GM19035 (cell line): ENCODE results near the gene MCRIP1.
A peak's percentile ranks its signal among the peaks of the same experiment; 100 is the strongest.

Source experiments
- ATAC-seq: cut with Tn5 transposase; IDR thresholded peaks from one replicate; pipeline ENCODE4 v1.9.1; 2021; ENCODE audit not compliant: unreplicated experiment

Gene MCRIP1

DNA sequence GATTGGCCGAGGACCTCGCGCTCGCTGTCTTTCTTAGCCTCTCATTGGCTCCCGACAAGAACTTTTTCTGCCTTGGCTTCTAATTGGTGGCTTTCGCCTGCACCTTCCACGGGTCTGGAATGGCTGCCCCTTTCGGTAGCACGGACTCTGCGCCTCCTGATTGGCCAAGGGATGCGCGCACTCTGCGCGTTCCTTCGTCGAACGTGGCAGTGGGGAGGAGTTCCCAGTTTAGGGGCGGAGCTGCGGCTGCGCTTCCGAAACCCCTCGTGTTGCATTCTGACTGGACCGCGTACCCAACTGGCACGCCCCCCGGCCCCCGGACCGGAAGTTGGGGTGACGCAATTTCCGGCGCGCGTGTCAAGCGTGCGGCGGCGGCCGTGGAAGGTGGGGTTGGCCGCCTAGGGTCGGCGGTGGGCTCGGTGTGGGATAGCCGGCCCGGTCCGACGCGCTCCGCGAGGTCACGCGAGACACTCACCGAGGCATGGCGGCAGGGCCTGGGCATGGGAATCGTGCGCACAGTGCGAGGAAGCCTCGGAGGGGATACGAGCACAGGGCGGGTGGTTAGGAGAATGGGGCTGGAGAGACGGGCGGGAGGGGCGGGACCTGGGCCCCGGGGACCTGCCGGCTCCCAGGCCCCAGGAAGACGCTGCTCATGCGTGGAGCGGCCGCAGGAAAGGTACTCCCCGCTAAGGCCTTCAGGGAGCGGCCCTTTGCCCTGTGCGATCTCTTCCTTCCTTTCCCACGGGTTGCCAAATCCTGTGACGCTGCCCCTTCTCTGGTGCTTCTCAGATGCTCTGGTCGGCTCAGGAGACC is 27.9 kb upstream of the MCRIP1 start:
- peak; percentile 81 for ATAC-seq

DNA sequence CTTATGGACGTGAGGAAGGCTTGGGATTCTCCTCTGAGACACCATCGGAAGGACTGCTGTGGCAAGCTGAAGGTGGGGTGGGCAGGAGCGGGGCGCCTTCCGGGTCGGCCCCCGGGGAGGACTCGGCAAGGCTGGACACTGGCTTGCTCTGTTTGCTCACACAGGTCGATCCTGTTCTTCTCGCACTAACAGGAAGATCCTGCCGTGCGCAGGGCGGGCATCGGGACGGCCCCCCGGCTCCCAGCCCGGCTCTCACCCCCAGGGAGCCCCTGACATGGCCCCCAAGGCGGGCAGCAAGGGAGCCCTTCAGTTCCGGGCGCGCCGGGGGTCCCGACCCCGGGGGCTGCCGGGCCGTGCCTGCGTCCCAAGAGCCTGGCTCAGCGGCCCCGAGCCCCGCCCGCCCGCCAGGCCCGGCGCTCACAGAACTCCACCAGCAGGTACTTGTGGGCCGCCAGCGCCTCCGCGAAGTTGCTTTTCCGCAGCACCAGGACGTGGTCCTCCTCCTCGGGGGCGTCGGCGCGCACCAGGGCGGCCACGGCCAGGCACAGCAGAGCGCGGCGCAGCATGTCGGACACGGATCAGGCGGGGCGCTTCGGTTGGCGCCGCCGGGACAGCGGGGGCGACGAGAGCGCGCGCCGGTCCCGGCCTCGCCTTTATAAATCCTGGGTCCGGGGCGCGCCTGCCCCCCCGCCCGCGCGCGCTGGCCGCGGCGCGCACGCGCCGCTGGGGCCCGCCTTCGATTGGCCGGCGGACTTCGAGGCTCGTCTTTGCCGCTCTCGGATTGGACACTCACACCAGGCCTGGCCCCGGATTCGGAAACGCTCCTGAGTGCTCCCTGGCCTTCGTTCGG is 27.0 kb upstream of the MCRIP1 start, which contains the start of gene P4HB:
P4HB (minus strand) TSS at position 630 of the 850 bp plus-strand sequence; CDS start at position 566, 64 bp downstream.
- ATAC-seq, result peak; percentile 7

DNA sequence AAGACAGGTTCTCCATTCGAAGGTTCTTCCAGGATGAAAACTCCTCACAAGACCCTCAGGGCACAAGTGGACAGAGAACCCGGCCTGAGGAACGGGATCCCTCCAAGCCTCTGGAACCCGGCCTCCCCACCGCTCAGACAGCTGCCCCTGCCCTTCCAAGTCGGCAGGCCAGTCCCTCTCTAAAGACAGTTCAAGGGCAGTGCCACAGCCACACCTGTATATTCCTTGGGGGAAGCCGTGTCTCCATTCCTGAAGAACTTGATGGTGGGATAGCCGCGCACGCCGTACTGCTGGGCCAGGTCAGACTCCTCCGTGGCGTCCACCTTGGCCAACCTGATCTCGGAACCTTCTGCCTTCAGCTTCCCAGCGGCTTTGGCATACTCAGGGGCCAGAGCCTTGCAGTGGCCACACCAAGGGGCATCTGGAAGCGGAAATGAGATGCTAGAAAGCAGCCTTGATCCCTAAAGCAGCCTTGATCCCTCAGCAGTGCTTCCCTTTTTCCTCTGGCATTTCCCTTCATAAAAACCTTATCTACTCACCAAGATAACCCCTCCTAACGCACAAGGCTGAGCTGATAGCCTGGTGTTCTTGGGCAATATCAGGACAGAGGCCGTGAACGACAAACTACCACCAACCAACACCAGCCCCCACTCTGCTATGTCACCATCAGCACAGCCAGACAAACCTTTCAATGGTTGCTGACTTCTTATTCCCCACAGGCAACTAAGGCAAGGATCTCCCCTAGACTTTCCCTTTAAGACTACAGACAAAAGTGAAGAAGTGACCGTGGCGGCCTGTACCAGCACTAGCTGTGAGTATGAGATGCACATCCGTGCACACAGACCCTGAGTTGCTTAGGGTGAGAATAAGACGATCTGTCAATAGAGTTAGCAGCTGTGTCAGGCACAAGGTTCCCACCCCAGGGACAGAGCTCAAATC is 26.1 kb upstream of the MCRIP1 start:
- no peak for ATAC-seq

DNA sequence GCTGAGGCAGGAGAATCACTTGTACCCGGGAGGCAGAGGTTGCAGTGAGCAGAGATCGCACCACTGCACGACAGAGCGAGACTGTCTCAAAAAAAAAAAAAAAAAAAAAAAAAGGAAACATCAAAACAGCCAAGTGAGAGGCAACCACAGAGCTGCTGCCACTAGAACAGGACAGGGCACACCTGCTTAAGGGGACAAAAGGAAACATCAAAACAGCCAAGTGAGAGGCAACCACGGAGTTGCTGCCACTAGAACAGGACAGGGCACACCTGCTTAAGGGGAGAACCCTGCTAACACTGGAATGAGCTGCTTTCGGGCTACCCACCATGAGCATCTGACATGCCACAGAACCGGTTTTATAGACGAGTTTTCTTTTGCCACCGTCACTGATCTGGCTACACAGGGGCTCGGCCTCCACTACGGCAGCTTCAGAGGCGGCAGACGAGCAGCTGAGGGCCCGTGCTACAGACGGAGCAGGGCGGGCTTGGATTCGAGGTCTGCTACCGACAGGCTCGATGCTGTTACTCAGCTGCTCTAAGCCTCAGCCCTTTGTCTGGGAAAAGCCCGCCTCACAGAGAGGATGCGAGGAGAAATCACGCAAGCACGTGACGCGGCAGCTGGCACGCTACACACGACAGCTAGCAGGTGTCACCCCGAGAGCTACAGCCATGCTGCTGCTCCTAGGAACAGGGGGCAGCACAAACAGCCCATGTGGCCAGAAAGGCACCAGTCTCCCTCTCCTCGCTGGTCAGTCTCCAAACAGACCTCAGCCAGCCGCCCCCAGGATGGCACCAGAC is 25.3 kb upstream of the MCRIP1 start:
- no peak for ATAC-seq

DNA sequence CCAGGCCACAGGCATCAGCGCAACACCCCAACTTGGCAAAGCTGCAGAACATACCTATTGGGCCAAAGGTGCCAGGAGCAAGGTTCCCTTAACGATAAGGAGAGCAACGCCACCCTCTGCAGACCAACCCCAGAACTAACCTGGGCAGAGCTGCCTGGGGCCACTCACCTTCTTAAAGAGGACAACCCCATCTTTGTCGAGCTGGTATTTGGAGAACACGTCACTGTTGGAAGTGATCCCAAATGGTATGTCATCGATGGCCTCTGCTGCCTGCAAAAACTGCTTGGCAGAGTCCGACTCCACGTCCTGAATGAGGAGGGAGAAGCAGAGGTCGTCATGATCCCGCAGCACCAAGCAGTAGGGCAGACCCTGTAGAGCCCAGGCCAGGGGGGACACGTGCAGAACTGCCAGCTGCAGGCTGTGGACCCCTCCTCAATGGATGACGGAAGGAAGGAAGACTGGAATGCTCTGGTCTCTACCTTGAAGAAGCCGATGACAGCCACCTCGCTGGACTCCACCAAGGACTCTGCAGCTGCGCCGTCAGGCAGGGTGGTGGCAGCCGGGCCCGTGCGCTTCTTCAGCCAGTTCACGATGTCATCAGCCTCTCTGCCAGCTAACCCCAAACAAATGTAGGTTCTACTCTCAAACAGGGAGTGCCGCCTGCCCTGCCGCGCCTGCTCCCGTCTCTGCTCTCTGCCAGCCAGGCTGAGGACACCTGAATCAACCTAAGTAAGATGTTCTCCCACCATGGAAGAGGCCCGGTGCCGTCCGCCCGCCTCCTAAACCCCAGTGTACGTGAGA is 22.1 kb upstream of the MCRIP1 start:
- ATAC-seq, result no peak

DNA sequence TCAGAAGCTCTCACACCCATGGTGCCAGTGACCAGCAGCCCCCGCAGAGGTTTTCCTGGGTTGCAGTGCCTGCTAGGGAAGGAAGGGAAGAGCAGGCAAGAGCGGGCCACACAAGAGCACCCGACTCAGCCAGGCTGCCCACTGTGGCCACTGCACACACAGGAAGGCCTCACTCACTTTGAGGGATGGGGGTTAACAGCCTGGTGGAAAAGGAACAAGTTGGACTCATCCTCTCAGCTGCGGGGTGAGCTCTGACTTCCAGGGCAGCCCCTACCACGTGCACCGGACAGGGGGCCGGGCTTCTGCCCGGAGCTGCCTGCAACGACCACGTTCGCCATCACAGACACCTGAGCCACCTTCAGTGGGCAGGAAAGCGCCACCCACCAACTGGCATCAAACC is 19.1 kb upstream of the MCRIP1 start:
- ATAC-seq, result no peak

DNA sequence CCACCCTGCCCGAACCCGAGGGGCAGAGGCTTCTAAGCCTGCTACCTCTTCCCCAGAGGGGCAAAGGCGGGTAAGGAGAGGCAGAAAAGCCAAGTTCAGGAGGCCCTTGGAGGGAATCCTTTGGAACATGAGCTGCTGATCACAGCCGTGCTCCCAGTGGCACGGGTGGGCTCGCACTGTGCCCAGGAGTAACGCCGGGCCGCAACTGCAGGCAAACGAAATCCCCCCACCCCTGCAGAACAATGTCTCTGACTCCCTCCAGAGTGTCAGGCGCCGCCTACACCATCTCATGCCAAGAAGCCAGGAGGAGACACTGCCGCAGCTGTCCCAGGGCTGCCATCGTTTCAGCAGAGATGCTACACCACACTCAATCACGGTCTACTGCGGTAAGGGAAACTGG is 18.3 kb upstream of the MCRIP1 start:
- ATAC-seq, result no peak

DNA sequence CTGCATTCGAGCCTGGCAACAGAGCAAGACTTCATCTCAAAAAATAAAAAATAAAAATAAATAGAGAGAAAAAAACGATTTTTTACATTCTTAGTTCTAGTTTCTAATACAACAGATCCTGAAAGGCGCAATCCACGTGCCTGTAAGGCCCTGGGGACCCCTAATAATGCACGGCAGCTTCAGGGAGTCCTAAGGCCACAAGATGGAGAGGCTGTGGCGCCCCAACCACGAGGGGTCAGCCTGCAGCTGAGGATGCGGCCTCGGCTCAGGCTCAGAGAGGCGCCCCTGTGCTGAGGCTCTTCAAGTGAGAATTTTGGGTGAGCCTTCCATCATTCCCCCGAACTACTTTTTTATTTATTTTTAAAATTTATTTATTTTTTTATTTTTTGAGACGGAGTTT is 16.4 kb upstream of the MCRIP1 start:
- ATAC-seq, result no peak

DNA sequence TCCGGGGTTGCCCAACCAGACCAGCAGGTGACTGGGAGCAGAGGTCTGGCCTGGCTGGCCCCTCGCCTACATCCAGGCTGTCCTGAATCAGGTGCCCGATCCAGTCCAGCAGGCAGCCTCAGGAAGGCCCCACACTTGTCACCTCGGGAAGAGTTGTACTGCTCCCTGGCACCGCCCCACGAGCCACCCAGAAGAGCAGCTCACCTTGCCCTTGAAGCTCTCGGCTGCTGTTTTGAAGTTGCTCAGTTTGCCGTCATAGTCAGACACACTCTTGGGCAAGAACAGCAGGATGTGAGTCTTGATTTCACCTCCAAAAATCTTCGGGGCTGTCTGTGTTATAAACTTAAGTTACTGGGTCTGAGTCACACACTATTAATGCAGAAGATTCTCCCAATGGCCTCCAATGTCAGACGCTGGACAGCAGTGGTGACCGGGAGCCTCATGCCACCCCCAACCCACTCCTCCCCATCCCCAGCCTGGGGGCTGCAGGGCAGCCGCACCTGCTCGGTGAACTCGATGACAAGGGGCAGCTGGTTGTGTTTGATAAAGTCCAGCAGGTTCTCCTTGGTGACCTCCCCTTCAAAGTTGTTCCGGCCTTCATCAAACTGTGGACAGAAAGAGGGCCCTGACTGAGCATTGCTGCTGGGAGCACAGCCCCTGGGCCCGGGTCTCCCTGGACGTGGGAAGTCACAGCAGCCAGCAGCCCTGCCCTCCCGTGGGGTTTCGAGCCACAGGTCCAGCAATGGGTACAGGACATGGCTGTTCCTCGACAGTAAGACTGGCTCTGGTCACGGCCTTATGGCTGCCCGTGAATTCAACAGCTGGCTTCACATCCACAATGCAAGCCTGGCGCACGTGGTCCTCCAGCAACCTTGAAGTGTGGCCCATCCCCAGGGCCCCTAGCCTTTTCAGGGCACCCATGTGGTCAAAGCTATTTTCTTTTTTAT is 13.9 kb upstream of the MCRIP1 start:
- no peak for ATAC-seq

DNA sequence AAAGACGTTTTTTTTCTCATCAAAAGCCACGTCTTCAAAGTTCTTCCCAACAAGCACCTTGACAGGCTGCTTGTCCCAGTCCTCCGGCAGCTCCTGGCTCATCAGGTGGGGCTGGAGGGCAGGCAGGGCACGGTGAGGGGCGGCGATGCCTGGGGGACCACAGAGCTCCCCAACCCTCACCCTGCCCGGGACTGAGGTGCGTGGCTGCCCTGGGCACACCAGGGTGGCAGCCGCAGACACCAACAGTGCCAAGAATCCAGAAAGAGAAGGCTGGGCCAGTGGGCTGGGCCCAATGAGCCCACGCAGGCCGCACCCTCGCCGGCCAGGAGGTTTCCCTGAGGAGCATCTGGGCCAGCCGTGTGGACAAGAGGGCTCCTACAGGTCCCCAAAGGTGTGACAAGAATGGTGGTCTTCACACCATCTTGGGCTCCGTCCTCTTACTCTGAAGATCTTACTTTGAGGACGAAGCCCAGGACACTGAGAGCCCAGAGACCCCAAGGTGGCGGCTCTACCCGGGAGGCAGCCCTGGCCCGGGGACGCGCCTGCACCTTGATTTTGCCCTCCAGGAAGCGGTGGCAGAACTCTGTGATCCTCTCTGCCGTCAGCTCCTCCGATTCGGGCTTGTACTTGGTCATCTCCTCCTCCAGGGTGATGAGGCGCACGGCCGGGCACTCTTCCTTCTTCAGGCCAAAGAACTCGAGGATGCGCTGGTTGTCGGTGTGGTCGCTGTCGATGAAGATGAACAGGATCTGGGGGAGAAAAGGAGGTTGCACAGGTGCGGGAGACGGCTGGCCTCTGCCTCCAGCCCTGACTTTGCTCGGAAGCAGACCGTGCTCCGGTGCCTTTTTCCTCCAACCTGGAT is 13.0 kb upstream of the MCRIP1 start:
- ATAC-seq, result no peak

DNA sequence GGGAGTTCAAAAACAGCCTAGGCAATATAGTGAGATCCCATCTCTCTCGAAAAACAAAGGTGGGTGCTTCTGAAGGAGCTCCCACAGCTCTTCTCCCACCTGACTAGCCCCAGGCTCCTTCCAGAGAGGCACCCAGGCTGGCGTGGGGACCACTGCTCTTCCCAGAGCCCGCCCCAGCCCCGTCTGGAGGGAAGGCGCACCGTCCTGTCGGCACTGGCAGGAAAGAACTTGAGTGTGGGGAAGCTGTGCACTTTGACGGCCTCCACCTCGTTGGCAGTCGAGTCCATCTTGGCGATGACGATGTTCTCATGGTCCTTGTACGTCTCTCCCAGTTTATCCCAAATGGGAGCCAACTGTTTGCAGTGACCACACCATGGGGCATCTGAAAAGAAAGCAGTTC is 12.3 kb upstream of the MCRIP1 start:
- no peak for ATAC-seq

DNA sequence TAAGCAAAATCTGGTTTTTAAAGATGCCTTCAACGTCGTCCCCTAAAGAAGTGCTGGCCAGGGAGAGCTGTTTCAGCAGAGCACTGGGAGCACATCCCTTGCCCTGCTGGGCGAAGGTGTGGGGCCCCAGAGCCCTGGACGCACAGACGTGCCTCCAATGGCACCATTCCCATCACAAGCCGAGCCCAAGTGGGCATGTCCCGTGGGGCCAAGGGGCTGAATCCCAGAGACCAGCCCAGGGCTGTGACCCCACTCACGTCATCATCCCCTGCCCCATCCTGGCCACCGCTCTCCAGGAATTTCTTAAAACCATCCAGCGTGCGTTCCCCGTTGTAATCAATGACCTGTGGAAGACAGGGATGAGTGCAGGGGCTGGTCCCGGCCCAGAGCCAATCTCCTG is 11.8 kb upstream of the MCRIP1 start:
- ATAC-seq, result no peak

DNA sequence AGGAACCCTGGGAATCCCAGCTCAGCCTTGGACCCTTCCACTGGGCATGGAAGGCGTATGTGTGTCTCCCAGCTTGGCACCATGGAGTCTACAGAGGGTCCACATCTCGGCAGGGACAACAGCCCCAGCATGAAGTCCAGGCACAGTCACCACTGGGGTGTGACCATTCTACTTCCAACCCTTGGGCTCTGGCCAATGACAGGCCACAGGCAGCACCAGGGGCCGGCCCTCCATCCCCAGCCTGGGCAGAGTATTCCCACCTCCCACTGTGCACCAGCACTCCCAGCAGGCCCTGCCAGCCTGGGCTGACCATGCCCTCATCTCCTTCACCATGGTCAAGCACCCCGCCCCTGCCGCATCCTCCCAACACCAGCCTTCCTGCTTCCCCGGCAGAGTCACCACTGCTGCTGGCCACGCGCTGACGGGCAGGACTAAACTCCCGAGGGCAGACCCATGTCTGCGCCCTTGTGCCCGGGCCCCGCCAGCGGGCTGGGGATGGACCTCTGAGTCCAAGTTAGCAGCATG is 11.3 kb upstream of the MCRIP1 start:
- no peak for ATAC-seq

DNA sequence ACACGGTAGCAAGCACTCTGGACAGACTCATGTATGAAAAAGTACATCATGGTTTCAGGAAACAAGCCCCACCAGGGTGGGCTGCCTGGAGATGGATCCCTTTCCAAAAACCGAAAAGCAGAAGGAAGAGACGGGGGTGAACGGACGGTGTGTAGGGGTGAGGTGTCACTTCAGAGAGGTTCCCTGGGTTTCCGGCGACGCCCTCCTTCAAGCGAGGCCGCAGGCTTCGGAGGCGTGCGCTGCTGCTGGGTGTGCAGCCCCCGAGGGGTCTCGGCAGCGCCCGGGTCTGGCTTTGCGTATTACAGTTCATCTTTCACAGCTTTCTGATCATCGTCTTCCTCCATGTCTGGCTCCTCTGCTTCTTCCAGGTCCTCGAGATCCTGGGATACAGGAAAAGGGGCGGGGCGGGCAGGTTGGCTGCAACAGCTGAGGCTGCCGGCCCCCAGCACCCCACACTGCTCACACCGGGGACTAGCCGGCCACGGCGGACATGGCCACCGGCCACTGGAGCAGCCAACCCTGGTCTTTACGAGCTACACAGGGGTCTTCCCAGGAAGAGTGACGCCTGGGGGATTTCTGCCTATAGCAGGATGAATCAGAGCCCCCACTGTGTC is 10.7 kb upstream of the MCRIP1 start:
- no peak for ATAC-seq

DNA sequence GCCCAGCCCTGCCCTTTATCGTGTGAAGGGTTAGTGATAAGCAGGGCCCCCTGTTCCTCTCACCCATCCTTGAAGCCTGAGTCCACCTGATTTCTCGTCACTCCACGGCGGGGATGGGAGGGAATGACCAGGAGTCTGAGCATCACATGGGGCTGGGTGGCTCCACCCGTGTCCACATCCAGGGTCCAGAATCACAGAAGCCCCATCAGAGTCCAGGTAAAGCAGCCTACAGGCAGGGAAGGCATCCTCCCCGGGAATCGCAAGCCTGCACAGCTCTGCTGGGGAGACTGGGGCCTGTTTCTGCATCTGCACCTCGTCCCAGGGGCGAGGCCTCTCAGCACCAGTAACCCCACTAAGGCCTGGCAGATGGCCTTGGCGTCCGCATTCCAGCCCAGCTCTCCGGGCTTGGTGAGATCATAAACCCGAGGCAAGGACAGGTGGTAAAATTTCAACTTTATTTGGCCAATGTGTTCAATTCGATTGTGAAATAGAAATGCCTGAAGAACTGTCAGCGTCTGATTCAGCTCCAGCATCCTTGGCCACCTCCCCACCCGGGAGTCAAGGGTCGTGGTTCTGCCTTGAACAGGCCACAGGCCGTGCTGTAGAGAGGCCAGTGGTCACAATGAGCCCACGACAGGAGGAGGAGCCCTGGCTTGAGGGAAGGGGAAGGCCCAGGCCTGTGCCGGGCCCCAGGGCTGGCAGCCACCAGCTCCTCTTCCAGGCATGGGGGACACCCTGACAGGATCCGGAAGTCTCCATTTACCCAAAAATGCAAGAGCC is 9.8 kb upstream of the MCRIP1 start:
- ATAC-seq, result no peak

DNA sequence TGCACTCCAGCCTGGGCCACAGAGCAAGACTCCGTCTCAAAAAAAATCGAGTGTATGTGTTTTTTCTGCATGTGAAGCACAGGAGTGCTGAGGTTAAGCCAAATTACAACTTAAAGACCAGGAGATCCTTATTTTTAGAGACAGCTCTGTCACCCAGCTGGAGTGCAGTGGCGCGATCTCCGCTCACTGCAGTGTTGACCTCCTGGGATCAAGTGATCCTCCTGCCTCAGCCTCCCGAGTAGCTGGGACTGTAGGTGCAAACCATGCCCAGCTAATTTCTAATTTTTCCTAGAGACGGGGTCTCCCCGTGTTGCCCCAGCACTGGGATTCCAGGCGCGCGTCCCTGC is 9.3 kb upstream of the MCRIP1 start:
- ATAC-seq, result no peak
